GM19351 (cell line): ENCODE data around the gene KIF11.
"Not testable (repeated sequence)": the region's sequence is repeated elsewhere in the genome, so short reads cannot be mapped to it uniquely, and the experiment has no call there.

Source experiments
- ATAC-seq: cut with Tn5 transposase; IDR thresholded peaks from one replicate; pipeline ENCODE4 v1.9.1; 2021; ENCODE audit warnings: mild to moderate bottlenecking, moderate library complexity; ENCODE audit not compliant: unreplicated experiment

KIF11 gene

DNA sequence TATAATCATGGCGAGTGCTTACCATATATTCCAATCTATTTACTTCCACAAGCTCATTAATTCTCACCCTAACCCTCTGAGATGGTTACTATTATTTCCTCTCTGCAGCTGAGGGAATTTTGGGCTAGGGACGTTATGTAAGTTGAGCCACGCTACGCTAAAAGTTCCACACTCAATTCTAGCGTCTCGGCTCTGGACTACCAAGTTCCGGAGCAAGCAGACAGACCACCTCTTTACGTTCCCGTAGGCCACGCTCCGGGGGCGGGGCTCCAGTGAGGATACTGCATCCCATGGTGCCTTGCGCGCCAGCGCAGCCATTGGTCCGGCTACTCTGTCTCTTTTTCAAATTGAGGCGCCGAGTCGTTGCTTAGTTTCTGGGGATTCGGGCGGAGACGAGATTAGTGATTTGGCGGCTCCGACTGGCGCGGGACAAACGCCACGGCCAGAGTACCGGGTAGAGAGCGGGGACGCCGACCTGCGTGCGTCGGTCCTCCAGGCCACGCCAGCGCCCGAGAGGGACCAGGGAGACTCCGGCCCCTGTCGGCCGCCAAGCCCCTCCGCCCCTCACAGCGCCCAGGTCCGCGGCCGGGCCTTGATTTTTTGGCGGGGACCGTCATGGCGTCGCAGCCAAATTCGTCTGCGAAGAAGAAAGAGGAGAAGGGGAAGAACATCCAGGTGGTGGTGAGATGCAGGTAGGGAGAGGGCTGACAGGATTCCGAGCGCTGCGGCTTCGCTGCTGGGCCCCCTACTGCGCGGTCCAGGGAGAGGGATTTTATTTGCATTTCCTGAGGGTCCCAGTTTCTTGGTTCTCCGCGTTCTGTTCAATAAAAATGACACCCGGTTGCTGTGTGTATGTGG is at the start of gene KIF11:
TSS of gene KIF11 (plus strand) at position 370 of the 858 bp plus-strand sequence. CDS start at position 616, 246 bp downstream.
- ATAC-seq: peak; percentile 64

DNA sequence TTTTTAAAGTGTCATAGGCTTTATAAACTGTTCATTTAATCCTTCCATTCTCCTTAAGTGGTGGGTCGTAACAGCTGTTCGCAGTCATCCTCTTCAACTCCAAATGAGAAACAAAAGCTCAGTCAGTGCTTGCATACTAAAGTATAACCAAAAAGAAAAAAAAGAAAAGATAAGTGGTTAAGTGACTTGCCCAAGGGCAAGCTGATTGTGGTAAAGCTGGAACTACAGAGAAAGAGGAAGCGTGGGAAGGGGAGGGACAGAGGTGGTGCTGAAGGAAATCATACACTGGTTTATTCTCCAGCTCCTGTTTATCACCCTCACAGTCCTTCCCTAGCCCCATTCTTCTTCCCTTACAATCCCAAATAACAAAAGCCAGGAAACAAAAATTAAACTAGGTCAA is 48.6 kb upstream of the KIF11 start:
- peak; percentile 57 for ATAC-seq

DNA sequence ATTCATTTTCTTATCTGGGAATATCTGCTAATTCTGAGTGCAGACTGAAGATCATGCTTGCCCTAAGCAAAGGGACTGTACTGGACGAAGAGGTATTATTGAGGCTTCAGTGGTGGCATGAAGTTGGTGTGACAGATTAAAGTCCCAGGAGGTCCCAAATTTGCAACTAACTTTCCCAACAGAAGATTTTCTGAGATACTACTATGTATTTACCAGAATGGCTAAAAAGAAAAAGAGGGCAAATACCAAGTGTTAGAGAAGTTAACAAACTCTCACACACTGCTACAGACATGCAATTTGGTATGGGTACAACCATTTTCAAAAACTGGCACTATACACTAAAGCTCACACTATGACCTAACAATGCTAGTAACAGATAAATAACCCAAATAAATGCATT is 47.4 kb upstream of the KIF11 start:
- ATAC-seq: no peak

DNA sequence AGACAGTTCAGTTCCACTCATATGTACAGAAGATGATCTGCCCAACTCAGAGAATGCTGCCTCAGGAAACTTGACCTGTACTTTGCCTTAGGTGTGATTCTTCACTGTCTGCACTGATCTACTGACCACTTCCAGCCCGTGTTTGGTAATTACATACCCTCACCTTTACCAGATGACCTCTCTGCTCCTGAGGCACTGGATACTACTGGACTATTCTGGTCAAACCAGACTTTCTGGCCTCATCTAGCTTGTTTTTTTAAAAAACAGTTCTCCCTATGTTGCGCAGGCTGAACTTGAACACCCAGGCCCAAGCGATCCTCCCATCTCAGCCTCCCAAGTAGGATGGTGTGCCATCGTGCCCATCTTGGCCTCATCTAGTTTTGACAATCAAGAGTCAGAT is 45.3 kb upstream of the KIF11 start:
- no peak for ATAC-seq

DNA sequence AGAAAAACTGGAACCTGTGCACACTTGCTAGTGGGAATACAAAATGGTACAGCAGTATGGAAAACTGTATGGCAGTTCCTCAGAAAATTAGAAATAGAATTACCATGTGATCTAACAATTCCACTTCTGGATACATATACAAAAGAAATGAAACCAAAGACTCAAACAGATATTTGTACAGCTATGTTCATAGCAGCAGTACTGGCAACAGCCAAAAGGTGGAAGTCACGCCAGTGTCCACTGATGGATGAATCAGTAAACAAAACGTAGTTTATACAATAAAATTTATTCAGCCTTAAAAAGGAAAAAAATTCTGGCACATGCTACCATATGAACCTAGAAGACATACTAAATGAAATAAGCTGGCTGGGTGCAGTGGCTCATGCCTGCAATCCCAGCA is 42.0 kb upstream of the KIF11 start:
- no peak for ATAC-seq

DNA sequence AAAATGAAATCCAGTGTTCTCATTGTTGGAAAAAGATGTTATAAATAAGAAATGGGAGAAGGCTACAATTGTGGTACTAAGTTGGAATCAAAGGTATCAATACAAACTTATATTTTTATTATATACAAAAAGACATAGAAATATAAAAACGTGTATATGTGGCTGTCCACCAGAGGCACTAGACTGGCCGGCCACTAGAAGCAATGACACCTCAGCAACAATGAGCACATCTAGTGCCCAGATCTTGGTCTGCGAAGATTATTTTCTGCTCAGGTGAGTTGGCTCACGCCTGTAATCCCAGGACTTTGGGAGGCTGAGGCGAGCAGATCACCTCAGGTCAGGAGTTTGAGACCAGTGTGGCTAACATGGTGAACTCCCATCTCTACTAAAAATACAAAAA is 40.6 kb upstream of the KIF11 start:
- ATAC-seq: no peak

DNA sequence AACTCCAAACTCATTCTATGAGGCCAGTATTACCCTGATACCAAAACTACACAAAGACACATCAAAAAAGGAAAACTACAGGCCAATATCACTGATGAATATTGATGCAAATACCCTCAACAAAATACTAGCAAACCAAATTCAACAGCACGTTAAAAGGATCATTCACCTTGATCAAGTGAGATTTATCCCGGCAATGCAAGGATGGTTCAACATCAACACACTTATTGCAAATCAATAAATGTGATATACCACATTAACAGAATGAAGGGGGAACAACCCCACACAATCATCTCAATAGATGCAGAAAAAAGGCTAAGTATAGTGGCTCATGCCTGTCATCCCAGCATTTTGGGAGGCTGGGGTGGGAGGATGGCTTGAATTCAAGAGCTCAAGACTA is 39.0 kb upstream of the KIF11 start:
- ATAC-seq: no peak

DNA sequence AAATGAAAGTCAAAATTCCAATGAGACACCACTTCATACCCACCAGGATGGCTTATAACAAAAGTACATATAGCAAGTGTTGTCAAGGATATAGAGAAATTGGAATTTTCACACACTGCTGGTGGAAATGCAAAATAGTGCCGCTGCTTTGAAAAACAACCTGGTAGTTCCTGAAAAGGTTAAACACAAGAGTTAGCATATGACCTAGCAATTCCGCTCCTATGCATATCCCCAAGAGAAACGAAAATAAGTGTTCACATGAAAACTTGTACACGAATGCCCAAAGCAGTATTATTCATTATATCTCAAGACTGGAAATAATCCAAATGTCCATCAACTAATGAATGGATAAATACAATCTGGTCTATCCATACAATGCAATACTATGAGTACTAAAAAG is 33.9 kb upstream of the KIF11 start:
- ATAC-seq: no peak

DNA sequence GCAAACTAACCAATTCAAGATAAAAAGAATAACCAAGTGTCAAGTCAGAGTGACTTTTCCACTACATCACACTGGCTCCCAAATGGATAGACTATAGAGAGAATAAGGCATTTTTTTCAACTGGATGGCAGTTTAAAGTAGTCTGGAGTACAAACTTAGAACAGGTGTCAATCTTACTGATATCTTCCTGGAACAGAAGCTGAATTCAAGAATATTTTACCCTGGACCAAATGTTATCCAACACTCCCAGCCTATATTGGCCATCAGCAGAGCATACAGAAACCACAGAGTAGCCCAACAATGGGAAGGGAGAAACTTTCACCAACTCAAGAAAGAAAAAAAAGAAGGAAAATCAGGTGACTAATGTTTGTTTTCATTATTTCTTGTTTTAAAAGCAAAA is 30.5 kb upstream of the KIF11 start:
- no peak for ATAC-seq

DNA sequence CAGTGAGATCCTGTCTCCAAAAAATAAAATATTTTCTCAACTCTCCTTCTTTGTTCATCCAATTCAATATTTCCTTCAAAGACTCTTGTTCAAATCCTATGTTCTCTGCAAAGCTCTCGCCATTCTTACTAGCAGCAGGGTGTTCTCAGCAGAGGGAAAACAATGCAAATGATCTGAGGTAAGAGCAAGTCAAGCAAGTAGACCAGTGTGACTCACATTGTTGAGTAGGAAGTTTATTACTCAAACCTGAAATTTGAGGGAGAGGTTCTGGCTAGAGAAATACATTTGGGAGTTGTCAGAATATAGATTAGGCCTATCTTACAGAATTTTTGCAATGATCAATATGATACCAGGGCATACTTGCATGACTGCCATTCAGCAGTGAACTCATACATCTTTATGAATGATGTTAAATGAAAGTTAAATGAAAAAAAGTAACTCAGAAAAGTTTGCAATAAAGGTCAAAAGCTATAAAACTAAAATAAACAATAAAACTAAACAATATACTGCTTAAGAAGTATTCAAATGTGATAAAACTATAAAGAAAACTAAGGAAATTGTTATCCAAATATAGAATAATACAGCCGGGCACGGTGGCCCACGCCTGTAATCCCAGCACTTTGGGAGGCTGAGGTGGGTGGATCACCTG is 24.9 kb upstream of the KIF11 start:
- ATAC-seq: no peak

DNA sequence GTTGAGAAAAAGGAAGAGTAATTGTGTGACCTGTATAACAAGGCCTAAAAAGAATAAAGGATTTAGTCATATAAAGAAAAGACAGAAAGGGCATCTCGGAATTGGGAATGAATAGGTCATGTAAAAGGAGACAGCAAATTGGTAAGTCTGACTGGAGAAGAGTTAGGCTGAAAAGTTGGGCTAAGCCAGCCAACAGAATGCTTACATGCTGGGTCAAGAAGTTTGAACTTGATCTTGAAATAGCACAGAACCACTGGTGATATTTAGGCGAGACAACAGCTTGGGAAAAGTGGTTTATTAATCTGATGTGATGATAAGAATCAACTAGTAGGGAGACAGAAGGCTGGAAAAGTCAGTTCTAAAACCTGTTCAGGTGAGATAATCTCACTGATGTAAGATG is 23.9 kb upstream of the KIF11 start:
- no peak for ATAC-seq

DNA sequence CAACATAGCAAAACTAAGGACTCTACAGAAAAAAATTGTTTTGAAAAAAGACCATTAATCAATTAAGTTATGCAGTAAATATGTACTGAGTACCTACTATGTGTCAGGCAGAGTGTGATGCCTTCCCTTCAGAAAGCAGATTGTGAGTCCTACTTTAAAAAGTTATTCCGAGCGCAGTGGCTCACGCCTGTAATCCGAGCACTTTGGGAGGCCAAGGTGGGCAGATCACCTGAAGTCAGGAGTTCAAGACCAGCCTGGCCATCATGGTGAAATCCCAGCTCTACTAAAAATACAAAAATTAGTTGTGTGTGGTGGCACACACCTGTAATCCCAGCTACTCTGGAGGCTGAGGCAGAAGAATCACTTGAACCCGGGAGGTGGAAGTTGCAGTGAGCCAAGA is 23.3 kb upstream of the KIF11 start:
- ATAC-seq: not testable (repeated sequence)

DNA sequence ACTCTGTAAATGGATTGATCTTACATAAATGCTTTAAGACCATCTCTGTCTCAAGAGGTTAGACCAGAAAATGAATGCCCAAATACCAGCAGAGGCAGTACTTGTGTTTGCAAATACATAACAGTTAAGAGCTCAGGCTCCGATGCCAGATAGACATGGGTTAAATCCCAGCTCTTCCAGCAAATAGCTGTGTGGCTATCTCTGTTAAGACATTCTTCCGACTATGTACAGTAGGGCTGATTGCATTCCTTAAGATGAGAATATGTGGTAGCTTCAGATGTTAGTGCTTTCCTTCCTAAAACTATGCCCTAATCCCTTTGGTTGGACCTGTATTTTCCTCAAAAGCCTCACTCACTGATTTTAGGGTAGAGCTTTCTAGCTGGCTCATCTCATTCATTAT is 21.3 kb upstream of the KIF11 start:
- ATAC-seq: no peak

DNA sequence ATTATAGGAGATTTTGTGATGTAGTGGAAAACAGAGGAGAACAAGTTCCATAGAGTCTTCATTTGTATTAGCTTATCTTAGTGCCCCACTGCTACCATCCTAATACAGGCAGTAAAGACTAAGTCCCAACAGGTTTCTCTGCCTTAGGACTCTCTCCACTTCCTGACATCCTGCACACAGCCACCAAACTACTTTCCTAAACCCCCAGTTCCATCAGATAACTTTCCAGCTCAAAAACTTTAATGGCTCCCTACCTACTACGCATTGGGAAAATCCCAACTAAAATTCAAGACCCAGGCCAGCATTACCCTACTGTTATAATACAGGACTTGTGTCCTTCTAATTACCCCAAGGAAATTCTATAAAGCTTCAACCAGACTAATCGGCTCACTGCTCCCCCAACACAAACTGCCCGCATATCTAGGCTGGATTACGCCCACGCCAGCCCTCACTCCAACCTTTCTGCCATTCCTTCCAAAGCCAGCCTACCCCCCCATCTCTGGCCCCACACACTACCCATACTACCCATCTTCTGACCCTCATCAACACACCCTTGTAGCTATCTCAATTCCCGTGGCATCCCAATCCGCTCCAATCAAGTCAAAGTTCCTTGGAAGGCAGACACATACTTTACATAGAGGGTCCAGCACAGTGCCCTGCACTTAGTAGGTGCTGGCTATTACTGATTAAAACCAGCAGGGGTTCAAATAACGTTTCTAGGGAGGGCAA is 20.4 kb upstream of the KIF11 start:
- ATAC-seq: no peak

DNA sequence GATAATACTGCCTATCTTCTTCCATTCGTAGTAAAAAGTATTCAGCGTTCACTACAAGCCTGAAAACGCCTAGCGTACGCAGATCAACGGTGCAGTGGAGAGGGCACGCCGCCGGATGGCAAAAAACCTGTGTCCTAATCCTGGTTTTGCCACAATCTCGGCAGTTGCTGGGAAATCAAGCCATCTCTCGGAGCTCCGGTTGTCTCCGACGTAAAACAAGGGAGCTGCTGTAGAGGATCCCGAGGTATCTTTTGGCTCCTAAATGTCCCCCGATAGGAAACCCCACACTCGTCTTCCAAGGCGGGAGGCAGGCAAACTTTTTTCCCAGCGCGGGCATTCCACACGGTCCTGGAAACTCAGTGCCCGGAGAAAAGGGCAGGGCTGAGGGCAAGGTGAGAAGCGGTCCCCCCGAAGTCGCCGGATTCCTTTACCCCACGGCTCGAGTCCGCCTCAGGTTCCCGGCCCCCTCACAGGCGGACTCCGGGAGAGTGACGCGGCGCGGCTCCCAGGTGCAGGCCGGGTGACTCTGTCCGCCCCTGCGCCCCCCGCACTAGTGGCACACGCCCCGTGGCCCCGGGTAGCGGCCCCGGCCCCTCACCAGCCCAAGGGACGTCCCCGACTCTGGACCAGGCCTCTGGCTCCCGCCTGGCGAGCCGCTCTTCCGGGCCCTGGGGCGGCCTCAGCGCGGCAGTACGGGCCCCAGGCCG is 19.7 kb upstream of the KIF11 start:
- peak; percentile 20 for ATAC-seq

DNA sequence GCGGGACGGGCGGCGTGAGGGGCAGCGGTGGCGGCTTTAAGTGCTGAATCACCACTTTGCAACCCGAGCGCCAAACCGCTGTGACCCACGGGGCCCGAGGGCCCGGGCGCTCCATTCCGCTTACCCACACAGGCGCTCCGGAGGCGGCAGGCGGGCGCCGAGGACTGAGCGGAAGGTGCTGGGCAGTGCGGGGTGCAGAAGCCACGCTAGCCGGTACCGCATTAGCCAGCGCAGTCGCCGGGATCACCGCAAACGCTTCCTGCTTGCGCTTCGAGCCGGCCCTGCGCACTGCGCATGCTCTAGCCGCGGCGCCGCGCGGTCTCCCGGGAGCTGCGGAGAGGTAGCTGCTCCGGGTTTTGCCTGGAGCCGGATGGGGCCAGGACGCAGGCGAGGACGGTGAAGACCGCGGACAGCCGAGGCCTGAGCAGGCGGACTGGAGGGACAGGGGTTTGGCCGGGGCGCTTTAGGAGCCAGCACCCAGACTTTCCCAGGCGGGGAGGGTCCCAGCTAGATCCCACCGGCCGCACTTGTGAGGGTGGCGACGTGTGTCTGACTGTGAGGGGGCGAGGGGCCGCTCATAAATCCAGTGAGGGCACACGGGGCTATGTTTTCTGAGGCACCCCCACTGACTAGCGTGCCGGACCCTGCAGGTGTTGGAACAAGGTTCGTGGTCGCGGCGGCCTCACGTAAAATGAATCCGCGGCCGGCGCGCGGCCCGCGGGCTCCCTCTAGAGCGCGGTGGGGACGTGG is 19.0 kb upstream of the KIF11 start, which contains the start of gene IDE:
TSS of gene IDE (minus strand) at position 296 of the 750 bp plus-strand sequence. CDS start at position 222, 74 bp downstream.
- peak; percentile 66 for ATAC-seq

DNA sequence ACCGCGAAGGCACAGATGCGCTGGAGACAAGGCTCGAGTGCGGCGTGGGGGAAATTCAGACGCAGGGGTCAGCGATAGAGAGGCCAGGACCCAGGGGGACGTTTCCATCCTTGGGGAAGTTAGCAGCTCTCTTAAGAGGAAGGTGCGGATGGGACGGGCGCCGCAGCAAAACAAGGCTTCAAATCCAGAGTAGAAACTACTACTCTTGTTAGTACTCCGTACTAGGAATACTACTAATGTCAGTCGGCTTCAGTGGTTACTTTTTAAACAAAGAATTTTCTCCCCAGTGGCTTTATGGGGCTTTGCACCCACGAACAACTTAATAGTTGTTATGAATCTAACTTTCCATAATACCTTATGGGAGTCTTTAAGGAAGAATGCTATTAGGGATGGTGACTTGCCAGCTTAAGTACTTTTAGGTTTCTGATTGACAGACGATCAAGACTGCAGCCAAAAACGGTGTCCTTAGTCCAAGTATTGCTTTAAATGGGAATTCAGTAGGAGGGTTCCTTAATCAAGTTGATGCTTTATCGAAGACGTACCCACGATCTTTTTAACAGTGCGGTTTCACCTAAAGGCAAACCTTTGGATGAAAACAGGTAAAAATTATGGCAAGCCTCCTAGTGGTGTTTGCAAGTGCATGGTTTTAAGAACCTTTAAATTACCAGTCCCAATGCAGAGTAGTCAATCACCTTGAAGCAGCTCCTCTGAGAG is 18.2 kb upstream of the KIF11 start:
- peak; percentile 25 for ATAC-seq

DNA sequence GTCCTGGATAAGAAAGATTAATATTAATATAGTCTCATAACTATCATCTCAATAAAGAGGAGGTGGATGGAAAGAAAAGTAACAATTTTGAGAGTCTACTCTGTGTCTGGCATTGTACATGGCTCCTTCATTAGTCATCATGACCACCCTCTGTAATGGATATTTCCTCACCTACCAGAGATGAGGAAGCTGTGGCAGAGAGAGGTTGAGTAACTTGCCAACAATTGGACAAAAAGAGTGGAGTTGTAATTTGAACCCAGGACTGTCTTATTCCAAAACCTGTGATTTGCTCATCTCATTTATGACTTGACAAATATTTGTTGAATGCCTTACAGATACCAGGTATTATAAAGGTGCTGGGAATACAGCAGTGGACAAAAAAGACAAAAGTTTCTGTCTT is 17.0 kb upstream of the KIF11 start:
- no peak for ATAC-seq

DNA sequence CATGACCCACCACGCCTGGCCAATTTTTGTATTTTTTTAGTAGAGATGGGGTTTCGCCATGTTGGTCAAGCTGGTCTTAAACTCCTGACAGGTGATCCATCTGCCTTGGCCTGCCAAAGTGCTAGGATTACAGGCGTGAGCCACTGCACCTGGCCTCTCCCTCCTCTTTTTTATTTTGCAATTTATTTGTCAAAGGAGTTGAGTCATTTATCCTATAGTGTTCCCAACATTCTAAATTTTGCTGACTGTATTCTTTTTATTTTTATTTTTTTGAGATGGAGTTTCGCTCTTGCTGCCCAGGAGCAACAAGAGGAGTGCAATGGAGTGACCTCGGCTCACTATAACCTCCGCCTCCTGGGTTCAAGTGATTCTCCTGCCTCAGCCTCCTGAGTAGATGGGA is 10.6 kb upstream of the KIF11 start:
- ATAC-seq: not testable (repeated sequence)
